Measurements from ENCODE around the gene NRG2. TPM values are rescaled to one million over a fixed set of nuclear protein-coding genes. Genes with fewer than 3 reads are reported as not detected.

NRG2 gene
- total and polyA plus RNA-seq, 9 donors, result 2.6 to 32.6 (median 19.3) TPM

DNA sequence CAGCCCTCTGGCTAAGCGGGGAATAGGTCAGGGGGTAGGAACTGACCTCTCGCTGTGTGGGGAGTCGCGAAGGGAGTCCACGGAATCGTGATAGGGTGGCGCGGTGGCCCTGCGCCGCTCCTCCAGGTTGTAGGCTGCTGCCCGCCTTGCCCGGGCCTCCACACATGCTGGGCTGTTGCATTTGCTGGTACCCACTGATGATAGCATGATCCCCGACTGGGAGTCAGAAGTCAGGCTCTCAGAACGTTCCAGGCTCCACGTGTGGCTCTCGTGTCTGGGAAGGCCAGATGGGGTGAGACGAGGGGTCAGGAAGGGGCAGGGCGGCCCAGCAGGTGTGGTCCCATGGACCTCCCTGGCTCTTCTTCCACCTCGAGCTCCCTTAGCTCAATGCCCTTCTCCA is 191.5 kb downstream of the NRG2 start:
- Histone ChIP-seq H3K27me3 (no peaks in the 10 kb centered on the region), H3K27ac (no peak overlapping the region), H3K4me1 (ENCODE audit: insufficient read depth) (peaks cover 5% of the 10 kb centered on the region), H3K36me3 (no peaks in the 10 kb centered on the region), H3K9me3 (no peaks in the 10 kb centered on the region), H3K4me3 (no peak overlapping the region)
- WGBS, 3 donors, result 90 to 93% (median 92%) methylated on average over 19 of the region's 19 CpGs
- TF ChIP-seq EP300 (IDR thresholded peaks at IDR 0.05), result no peak
- TF ChIP-seq, protein P1, sequence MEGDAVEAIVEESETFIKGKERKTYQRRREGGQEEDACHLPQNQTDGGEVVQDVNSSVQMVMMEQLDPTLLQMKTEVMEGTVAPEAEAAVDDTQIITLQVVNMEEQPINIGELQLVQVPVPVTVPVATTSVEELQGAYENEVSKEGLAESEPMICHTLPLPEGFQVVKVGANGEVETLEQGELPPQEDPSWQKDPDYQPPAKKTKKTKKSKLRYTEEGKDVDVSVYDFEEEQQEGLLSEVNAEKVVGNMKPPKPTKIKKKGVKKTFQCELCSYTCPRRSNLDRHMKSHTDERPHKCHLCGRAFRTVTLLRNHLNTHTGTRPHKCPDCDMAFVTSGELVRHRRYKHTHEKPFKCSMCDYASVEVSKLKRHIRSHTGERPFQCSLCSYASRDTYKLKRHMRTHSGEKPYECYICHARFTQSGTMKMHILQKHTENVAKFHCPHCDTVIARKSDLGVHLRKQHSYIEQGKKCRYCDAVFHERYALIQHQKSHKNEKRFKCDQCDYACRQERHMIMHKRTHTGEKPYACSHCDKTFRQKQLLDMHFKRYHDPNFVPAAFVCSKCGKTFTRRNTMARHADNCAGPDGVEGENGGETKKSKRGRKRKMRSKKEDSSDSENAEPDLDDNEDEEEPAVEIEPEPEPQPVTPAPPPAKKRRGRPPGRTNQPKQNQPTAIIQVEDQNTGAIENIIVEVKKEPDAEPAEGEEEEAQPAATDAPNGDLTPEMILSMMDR (IDR thresholded peaks at IDR 0.05), result no peak
- no peak for TF ChIP-seq POLR2A (IDR thresholded peaks at IDR 0.05)
- intact Hi-C loops (cut with DNase I), result loop anchor here in 2 of 4 donors (5.0 to 10.0 kb wide), 2 partner anchors 57 to 116 kb away; partner anchors contain the start of gene PSD2 (in 1 of the 2)
- no peak for DNase-seq

DNA sequence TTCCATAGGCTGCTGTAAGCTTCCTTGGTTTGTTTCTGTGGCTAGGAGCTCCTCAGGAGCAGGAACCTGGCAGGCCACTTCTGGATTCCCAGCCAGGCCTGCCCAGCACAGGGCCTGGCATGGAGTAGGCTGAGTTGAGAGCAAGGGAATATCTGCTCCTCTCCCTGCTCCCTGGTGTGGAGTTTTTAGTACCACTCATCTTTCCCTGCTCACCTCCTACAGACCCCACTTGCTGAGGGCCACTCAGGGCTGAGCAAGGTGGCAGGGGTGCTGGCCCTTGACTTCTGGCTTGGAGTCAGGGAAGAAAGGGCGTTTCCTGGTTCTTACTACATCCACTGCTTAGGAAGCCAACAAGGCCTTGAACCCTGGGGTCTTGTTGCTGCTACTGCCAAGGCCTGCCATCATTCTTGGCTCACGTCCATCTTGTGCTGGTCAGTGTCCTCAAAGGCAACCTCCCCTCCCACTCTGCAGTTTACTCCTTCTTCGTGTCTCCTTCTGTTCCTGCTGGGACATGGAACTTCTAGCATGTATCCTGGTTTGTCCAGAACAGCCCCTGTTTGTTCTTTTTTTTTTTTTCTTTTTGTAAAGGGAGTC is 192.6 kb downstream of the NRG2 start:
- 35 to 68% (median 49%) methylated on average over 3 of the region's 3 CpGs for WGBS, 3 donors
- no peaks in the 10 kb centered on the region for H3K36me3 ChIP-seq
- peak overlapping the region in 1 of 2 donors; percentile 87 for H3K27ac ChIP-seq
- H3K4me1 ChIP-seq (ENCODE audit: insufficient read depth), result peaks cover 5% of the 10 kb centered on the region
- H3K27me3 ChIP-seq, result no peaks in the 10 kb centered on the region
- peak in 4 of 5 donors; percentile 65 to 74 (median 72) for DNase-seq
- intact Hi-C loops (cut with DNase I), result loop anchor here in 2 of 4 donors (5.0 to 10.0 kb wide), 2 partner anchors 56 to 117 kb away; partner anchors contain the start of gene PSD2 (in 1 of the 2)
- H3K4me3 ChIP-seq, result no peak overlapping the region
- TF ChIP-seq EP300 (IDR thresholded peaks at IDR 0.05) (no peak), POLR2A (IDR thresholded peaks at IDR 0.05) (no peak)
- TF ChIP-seq, protein P1 (IDR thresholded peaks at IDR 0.05), result no peak
- no peaks in the 10 kb centered on the region for H3K9me3 ChIP-seq

DNA sequence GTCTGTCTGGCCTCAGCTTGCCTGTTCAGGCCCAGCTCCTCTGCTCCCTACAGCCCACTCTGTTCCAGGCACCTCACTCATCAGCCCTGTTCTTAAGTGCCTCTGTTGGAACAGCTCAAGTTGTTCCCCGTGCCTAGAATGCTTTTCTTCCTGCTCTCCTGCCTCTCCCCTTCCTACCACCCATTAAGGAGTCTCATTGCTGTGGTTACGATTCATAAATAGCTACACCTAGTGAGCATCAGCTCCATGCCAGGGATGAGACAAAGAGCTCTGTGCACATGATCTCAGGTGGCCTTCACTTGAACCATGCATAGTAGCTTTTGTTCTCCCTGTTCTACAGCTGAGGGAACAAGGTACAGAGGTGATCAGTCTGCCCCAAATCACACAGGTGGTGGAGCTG is 193.2 kb downstream of the NRG2 start:
- Histone ChIP-seq H3K36me3 (no peaks in the 10 kb centered on the region), H3K27me3 (no peaks in the 10 kb centered on the region), H3K9me3 (no peaks in the 10 kb centered on the region), H3K4me1 (ENCODE audit: insufficient read depth) (peaks cover 5% of the 10 kb centered on the region), H3K27ac (peak overlapping the region; percentile 1 to 87), H3K4me3 (no peak overlapping the region)
- intact Hi-C loops (cut with DNase I), result loop anchor here in 3 of 4 donors (5.0 to 10.0 kb wide), 4 partner anchors 53 to 295 kb away; partner anchors contain the start of gene PSD2 (in 3 of the 3)
- TF ChIP-seq POLR2A (IDR thresholded peaks at IDR 0.05) (no peak), EP300 (IDR thresholded peaks at IDR 0.05) (no peak)
- TF ChIP-seq, protein P1 (IDR thresholded peaks at IDR 0.05), result no peak
- no peak for DNase-seq
- 74 to 84% (median 76%) methylated on average over 2 of the region's 2 CpGs for WGBS, 3 donors

DNA sequence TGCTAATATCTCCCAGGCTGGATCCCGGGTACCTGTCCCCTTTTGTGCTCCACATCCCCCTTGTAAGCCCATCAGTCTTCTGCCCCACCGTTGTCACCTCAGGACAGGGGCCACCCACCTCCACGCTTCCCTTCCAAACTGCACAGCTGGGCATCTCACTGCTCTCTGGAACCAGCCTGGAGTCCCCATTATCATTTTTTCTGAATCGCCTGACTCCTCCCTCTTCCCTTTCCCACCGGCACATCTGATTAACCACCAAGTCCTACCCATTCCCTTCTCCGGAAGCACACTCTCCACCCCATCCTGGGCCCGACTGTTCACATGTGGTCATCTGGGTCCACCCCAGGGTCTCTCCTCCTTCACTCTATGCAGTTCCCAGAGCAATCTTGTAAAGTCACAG is 193.6 kb downstream of the NRG2 start:
- Histone ChIP-seq H3K36me3 (no peaks in the 10 kb centered on the region), H3K27me3 (no peaks in the 10 kb centered on the region), H3K4me3 (no peak overlapping the region), H3K27ac (peak overlapping the region; percentile 1 to 87), H3K4me1 (ENCODE audit: insufficient read depth) (peaks cover 5% of the 10 kb centered on the region), H3K9me3 (no peaks in the 10 kb centered on the region)
- TF ChIP-seq POLR2A (IDR thresholded peaks at IDR 0.05) (no peak), EP300 (IDR thresholded peaks at IDR 0.05) (no peak)
- TF ChIP-seq, protein P1 (IDR thresholded peaks at IDR 0.05), result no peak
- DNase-seq, result peak in 3 of 5 donors; percentile 17 to 23 (median 17)
- intact Hi-C loops (cut with DNase I), result loop anchor here in 2 of 4 donors (5.0 to 10.0 kb wide), 3 partner anchors 52 to 295 kb away; partner anchors contain the start of gene PSD2 (in 2 of the 2)
- 78 to 85% (median 83%) methylated on average over 7 of the region's 7 CpGs for WGBS, 3 donors

Data from ovary (tissue), 9 donors.